ENCODE measurements around the gene TSKU.

The TSKU gene

DNA sequence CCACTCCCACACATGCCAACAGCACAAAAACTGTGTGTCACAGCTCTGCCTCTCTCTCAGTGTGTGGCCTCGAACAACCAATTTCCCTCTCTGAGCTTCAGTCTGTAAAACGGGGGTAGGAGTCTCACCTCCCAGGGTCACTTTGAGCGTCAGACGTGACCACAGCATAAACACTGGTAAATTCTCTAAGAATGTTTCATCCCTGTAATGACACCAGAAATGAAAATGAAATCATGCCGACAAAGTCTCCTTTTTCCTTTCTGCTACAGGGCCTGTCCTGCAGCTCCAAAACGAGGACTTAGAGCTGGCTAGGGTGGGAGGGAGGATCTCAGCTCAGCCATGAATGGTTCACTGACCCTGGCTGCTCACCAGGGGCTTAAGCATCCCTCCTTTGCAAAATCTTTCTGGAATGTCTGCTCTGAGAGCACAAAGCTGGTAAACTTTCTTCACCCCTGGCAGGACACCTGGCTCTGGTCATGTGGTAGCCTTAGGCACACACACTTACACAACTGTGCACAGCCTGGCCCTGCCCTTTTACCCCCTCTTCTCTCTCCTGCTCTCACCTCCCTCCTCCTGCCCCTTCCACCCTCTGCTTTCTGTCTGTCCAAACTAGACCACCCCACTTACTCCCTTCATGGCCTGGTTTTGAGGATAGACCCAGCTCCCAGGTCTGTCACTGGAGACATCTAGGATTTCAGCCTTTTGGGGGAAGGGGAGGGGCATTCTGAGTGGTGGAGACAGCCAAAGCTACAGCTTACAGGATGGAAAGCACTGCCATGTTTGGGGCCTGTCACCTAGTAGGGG lies 12.3 kb upstream of the TSKU start:
- no peak for DNase-seq

DNA sequence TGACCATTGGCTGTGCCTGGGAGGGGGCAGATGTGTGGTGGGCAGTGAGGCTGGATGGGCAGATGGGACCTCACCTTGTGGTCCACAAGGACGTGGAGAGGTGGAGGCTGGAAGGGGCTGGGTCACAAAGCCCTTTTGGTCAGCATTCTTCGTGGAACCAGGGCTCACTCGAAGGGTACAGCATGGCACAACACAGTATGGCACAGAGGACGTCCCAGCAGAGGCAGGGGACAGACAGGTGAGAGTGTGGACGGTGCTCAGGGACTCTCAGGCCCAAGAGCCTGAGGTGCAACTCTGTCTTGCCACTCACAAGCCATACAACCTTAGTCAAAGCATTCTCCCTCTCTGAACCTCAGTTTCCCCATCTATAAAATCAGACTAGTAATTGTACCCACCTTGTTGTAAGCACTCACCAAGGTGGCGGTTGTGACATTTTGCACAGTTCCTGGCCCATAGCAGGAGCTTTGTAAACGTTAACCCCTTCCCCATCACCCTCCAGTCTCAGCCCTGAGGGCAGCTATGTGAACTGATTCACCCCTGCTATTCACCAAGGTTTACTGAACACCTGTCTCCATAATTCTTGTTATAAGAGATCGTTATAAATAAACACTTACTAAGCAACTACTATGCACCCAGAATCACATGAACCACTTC lies 11.6 kb upstream of the TSKU start:
- no peak for DNase-seq

DNA sequence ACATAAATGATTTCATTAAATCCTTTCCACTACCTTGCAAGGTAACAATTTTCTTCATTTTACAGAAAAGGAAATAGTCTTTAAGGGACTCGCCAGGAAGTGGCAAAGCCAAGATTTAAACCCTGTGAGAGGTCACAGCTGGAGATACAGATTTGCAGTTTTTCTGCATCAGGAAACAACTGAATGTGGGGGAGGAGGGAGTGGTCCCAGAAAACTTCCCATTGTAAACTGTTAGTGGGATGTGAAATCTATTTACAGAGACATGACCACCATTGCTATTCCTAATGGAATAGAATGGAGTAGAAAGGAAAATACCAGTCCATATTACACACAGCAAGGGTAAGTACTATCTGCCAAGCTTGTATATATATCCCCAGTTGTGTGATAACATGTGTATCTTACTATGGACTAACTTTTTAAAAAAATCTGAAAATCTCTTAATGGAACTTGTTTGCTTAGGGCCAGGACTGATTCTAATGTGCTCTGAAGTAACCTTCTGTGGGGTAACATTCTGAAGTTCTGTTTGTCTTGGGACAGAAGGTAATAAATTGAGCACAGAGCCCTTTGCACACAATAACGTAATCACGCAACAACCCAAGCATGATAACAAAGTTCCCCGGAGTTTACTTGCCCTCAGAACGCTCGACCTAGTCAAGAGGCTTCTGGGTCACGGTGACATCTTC lies 10.9 kb upstream of the TSKU start:
- DNase-seq: no peak

DNA sequence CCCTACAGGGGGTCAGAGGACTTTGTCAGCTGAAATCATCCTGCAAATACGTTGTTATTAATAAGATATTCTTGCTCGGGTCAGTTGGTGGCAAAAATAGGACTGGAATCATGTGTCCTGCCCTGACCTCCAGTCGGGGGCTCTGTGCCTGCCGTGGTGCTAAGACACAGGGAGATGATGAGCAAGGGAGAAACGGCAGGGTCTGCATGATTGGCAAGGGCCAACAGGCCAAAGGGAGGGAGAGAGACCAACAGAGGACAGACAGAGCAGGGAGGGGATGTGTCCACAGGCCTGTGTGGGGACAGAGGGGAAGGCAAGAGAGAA lies 10.4 kb upstream of the TSKU start:
- no peak for DNase-seq

DNA sequence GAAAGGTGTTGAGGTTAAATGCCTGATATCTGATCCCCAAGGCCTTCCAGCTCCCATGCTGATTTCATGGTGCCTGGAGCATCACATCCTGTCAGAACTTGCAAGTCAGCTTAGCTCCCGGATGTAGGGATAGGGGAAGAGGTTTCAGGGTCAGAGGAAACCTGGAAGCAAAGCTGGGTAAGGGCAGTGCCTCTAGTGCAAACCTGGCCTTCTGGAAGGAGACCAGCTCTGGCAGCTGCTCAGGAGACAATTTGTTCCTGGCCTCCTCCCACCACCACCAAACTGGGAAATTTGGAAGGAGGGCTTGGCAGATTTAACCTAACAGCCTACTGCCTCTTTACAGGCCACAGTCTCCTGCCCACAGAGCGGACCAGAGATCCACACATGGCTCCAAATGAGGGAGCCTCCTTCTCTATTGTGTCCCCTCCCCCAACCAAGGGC lies 9.2 kb upstream of the TSKU start:
- no peak for DNase-seq

DNA sequence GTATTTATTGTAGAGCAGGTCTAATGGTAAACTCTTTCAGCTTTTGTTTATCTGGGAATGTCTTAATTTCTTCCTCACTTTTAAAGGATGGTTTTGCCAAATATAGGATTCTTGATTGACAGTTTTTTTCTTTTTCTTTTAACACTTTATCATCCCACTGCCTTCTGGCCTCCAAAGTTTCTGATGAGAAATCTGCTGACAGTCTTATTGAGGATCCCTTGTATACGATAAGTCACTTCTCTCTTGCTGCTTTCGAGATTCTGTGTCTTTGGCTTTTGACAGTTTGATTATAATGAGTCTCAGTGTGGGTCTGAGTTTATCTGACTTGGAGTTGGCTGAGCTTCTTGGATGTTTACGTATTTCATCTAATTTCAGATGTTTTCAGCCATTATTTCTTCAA lies 6.7 kb upstream of the TSKU start:
- no peak for DNase-seq

GRCh38 chr11:76777305-76777704 lies 5.9 kb upstream of the TSKU start:
- DNase-seq: no peak

DNA sequence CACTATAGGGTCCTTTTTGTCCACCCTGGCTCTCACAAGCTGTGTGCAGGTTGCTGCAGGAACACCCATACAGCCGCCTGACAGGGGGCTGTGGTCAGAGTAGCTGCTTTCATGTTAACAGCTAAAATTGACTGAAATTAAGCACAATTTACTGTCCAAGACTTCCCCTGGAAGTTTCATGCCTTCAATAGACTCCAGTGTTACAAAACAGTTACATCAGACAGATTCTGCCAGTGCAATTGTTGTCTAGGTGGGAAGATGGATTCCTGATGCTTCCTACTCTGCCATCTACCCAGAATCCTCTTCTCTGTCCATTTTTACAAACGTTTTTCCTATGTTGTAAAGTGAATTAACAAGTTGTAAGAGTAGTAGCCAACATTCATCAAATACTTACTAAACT lies 5.3 kb upstream of the TSKU start:
- no peak for DNase-seq

DNA sequence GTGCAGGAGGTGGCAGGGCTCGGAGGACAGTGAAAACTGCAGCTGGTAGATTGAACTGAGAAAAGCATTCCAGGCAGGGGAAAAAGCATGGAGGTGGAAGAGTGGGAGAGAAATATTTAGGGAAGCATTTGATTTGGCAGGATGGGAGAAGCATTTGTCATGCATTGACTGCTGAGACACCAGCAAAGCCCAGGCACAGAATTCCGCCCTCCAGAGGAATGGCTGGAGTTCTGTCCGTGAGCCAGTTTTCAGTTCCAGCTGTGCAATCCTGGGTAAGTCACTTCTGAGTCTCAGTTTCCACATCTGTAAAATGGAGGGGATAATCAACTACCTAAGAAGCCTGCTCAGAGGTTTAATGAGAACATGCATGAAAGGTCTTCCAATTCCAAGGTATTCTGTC lies 4.3 kb upstream of the TSKU start:
- no peak for DNase-seq

GRCh38 chr11:76781046-76781801 lies 1.9 kb upstream of the TSKU start:
- DNase-seq: no peak

- DNase-seq: no peak
Measured at GRCh38 chr11:76781807-76782530, 1.2 kb upstream of the TSKU start.

DNA sequence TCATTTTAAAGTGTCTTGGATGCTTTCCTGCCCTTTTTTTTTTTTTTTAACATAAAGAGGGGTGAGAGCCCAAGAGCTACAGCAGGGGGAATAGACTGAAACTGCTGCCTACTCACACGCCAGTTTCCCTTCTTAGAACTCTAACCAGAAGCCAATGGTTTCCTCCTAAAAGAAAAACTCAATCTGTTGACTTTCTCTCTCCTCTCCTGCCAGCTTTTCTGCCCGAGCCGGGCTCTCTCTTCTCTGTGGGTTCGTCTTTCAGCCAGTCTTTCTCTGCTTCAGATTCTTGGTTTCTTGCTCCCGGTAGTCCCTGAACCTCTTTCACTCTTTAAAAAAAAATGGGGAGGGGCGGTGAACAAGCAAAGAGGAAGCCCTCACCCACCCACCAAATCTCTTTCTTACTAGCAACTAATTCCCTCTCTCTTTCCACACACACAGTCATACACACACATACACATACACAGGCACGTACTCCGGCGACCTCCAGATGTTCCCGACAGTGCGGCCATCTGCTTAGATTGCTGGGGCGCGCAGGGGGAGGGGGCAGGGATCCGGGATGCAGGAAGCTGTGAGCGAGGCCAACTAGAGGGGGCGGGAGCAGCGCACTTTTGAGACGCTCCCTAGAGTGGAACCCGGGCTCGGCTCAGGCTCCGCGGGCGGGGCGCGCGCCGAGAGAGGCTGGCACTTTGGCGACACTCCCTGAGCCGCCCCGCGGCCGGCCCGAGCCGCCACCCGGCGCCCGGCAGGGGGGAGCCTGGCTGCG lies 444 bp upstream of the TSKU start:
- peak; percentile 83 for DNase-seq

DNA sequence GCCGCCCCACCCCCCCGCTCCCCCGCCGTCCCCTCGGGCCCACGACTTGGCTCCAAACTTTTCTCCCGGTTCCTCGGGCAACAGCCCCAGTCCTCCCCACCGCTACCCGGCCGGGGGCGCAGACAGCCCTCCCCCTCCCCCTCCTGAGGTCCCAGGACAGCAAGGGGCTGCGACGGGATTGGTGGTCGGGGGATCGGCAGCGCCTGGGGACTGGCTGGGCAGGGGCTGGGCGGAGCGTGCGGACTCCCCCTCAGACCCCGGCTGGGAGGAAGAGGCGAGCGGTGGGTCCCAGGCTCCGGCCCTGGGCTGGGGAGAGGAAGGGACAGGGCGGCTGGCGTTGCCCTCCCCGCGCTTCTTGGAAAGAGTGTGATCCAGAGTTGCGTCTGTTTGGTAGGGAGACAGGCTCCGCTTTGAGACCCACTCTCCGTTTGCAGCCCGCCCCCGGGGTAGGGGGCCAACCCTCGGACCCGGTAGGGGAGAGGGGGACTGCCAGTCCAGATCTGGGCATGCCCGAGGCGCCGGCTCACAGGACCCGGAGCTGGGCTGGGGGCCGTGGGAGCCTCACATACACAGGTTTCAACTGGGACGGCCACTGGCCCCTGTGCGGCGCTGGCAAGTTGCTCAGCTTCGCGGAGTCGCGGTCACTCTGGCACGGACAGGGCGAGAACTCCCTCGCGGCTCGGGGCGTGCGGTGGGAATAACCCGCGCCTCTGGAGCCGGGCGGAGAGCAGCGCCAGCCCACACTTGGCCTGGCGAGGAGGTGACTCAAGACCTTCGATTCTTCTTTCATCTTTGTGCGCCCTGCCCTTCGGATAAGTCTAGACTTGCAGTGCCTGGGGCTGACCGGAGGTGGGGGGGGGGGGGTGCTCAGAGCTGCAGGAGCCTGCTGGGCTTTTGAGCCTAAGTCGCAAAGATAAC lies 999 bp downstream of the TSKU start:
- DNase-seq: no peak

GRCh38 chr11:76785513-76785912 lies 2.4 kb downstream of the TSKU start:
- DNase-seq: no peak

GRCh38 chr11:76786016-76786415 lies 2.9 kb downstream of the TSKU start:
- no peak for DNase-seq

DNA sequence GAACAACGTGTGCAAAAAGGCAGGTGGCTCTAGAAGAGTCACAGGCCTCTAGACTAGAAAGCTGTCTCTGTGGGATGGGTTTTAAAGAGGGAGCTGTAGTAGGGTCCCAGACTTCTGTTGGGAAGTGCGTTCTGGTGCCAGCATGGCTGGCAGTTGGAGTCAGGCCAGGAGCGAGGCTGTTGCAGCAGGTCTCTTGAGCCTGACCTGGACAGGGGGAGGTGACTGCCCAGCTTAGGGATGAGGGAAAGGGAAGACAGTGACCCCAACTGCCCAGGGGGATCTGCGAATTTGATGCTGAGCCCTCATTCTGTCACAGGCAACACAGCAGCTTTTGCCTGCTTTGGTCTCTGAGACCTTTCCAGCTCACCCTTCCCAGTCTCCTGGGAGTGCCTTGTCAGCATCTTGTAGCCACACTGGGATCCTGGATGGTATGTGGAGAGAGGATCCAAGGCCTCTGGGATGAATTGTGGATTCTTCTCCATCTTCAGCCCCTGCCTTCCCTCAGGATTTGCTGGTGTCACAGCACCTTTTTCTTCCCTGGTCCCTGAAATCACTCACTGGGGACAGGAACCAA lies 3.4 kb downstream of the TSKU start:
- no peak for DNase-seq

DNA sequence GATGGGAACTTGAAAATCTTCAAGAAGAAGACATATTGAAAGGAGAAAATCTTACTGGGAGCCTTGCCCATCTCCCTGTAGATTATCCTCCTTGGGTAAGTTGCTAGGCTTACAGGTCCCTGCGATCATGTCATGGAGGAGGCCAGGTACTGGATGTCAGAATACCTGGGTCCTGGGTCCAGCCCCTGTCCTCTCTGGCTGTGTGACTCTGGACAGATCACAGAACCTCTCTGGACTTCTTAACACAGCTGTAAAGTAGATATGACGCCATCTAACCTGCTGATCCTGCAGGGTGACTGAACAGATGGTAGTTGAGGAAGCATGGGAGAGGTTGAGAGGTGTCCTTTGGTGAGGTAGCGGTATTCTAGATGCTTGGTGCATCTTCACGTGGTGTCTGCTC lies 4.1 kb downstream of the TSKU start:
- DNase-seq: no peak

DNA sequence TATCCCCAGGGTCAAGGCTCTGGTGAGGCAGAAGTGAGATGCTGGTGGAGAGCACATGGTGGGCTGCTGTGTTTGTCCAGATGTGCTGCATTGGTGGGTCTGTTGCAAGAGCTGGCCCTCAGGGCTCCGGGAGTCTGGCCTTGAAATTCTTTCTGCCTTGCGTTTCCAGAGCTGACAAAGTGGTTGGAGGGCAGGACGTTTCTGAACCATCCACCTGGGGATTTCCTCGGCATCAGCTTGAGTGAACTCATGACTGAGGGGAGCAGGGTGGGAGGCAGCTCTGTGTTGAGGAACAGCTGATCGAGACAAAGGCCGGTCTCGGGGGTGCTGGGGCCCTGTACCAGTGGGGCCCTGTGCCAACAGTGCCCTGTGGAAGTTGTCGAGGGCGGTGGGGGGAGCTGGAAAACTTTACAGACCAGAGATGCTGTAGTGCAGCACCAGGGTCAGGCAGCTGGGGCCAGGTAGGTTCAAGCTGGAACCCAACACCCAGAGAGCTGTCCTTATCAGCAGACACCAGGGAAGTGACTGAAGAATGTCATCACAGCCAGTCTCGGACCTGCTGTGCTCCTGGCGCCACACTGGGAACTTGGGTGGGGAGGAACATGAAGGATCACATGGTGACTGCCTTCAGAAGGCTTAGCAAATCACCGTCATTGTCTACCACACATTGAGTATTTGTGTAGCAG lies 4.9 kb downstream of the TSKU start:
- no peak for DNase-seq

- no peak for DNase-seq
Measured at GRCh38 chr11:76788661-76789442, 5.7 kb downstream of the TSKU start.

Data from NCI-H1092 (cell line).